H54 (cell line): Measurements from ENCODE around the gene NACAD.

Source experiments
- DNase-seq: peaks from one replicate; pipeline ENCODE4 v3.0.0; 2011; ENCODE audit warnings: low spot score, mixed read lengths; ENCODE audit not compliant: insufficient read length
- FAIRE-seq: peaks from 3 replicates; lab custom pipeline; 2011; peaks lifted over from hg19 to GRCh38; lab: Jason Lieb, UNC
- POLR2A ChIP-seq: IDR thresholded peaks from 2 replicates; pipeline ENCODE4 v1.6.1; 2011; ENCODE audit warnings: low read depth, mild to moderate bottlenecking, low read length

The NACAD gene

DNA sequence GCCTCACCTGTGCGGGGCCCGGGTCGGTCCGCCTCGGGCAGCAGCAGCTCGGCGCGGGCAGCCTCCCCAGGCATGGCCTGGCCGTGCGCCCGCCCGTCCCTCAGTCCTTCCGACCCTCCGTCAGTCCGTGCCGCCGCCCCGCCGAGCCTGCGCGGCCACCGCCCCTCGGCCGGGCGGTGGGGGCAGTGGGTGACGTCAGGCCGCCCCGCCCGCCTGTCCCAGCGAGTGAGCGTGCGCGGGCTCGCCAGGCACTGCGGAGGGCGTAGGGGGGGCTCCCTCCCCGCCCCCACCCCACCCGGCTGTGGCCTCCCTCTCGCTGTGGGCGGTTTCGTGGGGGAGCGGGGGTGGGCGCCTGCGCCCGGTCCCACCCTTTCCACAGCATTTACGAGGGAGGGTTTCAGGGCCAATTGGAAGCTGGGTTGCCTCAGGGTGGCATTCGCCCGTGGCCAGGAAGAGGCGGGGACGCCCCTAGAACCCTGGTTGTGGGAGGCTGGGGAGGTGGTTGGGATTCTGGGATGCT, at the start of gene NACAD:
Gene NACAD, minus strand, starts transcription at position 149 of the 520 bp plus-strand sequence. Its CDS starts 75 bp downstream, at position 74.
- no peak for FAIRE-seq
- DNase-seq = no peak
- peak; percentile 71 for TF ChIP-seq POLR2A

DNA sequence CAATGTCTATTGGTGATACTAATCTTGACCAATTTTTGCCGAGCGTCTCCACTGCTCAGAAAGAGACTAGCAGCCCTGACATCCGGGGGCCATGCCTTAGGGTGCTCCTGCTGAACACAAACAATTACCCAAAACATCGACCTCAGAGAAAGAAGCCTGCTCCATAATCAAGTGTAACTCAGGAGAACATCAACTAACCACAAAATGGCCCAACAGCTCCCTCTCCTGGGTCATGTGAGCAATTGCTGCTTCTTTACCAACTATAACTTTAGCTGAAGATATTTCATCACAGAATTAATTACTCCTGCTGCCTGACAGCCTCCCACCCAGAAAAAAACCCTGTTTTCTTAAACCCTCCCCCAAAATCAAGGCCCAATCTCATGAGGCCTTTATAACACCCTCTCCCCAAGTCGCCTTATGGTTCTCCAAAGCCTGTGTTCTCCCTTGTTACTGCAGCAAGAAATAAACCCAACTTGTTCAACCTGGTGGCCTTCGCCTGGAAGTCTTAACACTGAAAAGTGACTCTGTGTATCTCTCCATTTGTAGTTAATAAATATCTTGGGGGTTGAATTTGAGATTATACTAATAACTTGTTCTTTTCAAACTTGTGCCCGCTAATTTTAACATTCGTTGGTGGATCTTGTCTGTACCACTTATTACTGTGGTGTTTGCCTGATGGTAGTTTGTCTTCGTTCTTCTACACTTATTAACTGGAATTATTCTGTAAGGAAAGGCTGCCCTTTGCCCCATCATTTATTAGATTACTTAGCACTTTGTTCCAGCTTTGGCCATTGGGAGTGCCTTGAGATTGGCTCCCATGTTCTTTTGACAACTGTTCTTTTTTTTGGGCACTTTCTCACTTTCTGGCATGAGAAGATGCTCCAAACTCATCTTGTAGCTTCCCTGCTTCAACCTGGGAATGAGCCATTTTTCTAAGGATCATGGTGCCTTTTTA, 47.6 kb upstream of the NACAD start:
- FAIRE-seq (peak; percentile 50), DNase-seq (peak; percentile 94)
- no peak for TF ChIP-seq POLR2A

GRCh38 chr7:45133877-45134276, 45.1 kb upstream of the NACAD start:
- no peak for TF ChIP-seq POLR2A
- FAIRE-seq = no peak
- DNase-seq = no peak

GRCh38 chr7:45133352-45133751, 44.6 kb upstream of the NACAD start:
- DNase-seq (no peak), FAIRE-seq (no peak)
- TF ChIP-seq POLR2A = no peak

- TF ChIP-seq POLR2A = no peak
- DNase-seq (no peak), FAIRE-seq (no peak)
Observed at GRCh38 chr7:45132708-45133320, 44.0 kb upstream of the NACAD start.

- FAIRE-seq (no peak), DNase-seq (no peak)
- no peak for TF ChIP-seq POLR2A
Observed at GRCh38 chr7:45131891-45132290, 43.1 kb upstream of the NACAD start.

GRCh38 chr7:45130910-45131309, 42.1 kb upstream of the NACAD start:
- no peak for TF ChIP-seq POLR2A
- no peak for DNase-seq
- FAIRE-seq = no peak

- FAIRE-seq (no peak), DNase-seq (no peak)
- TF ChIP-seq POLR2A = no peak
Observed at GRCh38 chr7:45129906-45130305, 41.1 kb upstream of the NACAD start.

DNA sequence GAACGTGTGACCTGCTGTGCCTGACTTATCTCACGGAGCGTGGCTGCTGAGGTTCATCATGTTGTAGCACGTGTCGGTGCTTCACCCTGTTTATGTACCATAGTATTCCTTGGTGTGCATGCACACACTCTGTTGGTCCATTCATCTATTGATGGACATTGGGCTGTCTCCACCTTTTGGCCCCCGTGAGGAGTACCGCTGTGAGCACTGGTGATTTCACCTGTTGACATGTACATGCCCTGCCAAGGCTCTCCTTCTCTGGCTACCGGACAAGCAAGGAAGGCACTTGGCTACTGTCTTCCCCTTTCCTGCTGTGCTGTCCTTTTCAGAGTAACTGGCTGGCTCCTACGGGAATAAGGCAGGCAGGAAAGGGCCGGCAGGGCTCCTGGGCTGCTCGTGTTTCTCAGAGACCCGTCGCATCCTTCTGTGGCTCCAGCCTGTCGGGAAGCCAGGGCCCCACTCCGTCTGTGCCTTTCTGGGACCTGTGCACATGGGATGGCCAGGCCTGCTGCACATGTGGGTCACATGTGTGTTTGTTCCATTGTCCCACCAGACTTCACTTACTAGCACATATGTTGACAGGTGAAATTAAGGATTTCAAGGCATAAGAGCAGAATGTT, 40.5 kb upstream of the NACAD start:
- no peak for TF ChIP-seq POLR2A
- FAIRE-seq = no peak
- DNase-seq = no peak

DNA sequence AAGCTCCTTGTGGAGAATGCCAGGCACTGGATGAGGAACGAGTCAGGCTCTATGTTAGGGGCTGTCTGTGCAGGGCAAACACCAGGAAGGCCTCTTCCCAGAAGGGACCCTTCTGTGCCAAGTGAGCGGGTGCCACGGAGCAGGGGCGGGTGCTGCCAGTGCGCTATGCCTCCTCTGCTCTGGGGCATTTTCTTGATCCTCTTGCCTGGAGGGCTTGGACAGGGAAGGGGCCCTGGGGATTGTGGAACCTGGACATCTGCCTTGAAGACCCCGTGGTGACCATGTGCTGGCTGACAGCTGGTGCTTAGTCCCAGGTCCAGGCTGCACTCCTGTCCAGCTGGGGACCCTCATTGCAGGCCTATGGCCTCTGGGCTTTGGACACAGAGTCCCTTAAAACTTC, 38.2 kb upstream of the NACAD start:
- no peak for FAIRE-seq
- no peak for TF ChIP-seq POLR2A
- DNase-seq = no peak

- FAIRE-seq = no peak
- no peak for DNase-seq
- no peak for TF ChIP-seq POLR2A
Observed at GRCh38 chr7:45126201-45126600, 37.4 kb upstream of the NACAD start.

DNA sequence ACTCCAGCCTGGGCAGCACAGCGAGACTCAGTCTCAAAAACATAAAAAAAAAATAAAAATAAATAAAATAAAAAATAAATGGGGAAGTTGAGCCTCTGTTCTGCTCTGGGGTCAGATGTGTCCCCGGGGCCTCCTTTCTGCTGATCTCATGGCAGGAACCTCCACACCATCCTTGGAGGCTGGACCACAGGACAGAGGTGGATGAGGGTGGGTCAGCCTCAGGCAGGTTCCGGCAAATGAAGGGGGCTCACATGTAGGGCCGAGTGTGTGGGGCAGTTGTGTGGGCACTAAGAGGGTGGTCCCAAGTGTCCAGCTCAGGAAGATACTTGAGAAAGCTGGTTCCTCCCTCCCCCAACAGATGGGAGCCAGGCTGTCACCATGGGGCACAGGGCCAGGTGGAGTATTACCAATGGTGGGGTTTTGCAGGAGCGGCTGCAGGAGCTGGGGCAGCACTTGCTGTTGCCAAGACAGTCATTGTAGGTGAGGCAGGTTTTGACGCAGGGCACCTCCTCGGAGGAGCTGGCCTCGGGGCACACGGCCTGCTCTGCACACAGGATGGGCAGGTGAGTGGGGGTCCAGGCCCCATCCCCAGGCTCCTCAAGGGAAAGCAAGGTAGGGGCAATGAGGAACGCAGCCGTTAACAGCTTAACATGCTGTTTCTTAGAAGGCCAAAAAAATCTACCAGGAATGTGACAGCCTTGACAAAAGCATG, 36.6 kb upstream of the NACAD start:
- DNase-seq = no peak
- FAIRE-seq = no peak
- no peak for TF ChIP-seq POLR2A
